Loucy (cell line): ENCODE measurements around the gene SRD5A1.

ENCODE experiments used
- H2AFZ ChIP-seq: fragments of 200-600 bp; sonication (generic); 2 replicates; pipeline ENCODE4 v1.6.0; 2016; ENCODE audit warnings: antibody characterized with exemption, mild to moderate bottlenecking, low read length, moderate library complexity
- H3F3A ChIP-seq: fragments of 200-600 bp; 2 replicates; pipeline ENCODE4 v1.6.0; 2016; ENCODE audit warnings: antibody characterized with exemption, low read depth, mild to moderate bottlenecking
- H3K27me3 ChIP-seq: fragments of 200-600 bp; sonication (generic); 2 replicates; pipeline ENCODE4 v1.6.1; 2014; ENCODE audit warnings: low read length, mild to moderate bottlenecking; ENCODE audit not compliant: insufficient read depth, poor library complexity, severe bottlenecking
- H3K36me3 ChIP-seq: fragments of 200-600 bp; sonication (generic); 2 replicates; pipeline ENCODE4 v1.6.1; 2016; ENCODE audit warnings: low read length; ENCODE audit not compliant: insufficient read depth
- H3K4me1 ChIP-seq: fragments of 200-600 bp; sonication (generic); 2 replicates; pipeline ENCODE4 v1.5.1; 2014; ENCODE audit warnings: low read length, mild to moderate bottlenecking; ENCODE audit not compliant: insufficient read depth, poor library complexity, severe bottlenecking
- H3K4me2 ChIP-seq: fragments of 200-600 bp; sonication (generic); 2 replicates; pipeline ENCODE4 v1.6.0; 2014; ENCODE audit warnings: antibody characterized with exemption, low read length, low read depth, mild to moderate bottlenecking; ENCODE audit not compliant: poor library complexity, severe bottlenecking
- H3K4me3 ChIP-seq: fragments of 200-600 bp; sonication (generic); 2 replicates; pipeline ENCODE4 v1.5.1; 2014; ENCODE audit warnings: low read length, mild to moderate bottlenecking, mixed read lengths; ENCODE audit not compliant: poor library complexity, severe bottlenecking
- H3K79me2 ChIP-seq: fragments of 200-600 bp; sonication (generic); 2 replicates; pipeline ENCODE4 v1.6.1; 2014; ENCODE audit warnings: low read length; ENCODE audit not compliant: insufficient read depth
- H3K9ac ChIP-seq: fragments of 200-600 bp; sonication (generic); 2 replicates; pipeline ENCODE4 v1.6.0; 2014; ENCODE audit warnings: mild to moderate bottlenecking, low read depth, low read length, moderate library complexity; ENCODE audit not compliant: poor library complexity, severe bottlenecking
- H3K9me2 ChIP-seq: fragments of 200-600 bp; sonication (generic); replicated peaks from 2 replicates; pipeline ENCODE4 v1.6.1; 2016; ENCODE audit warnings: low read depth, low read length, mixed read lengths
- H3K9me3 ChIP-seq: fragments of 200-600 bp; sonication (generic); 2 replicates; pipeline ENCODE4 v1.6.1; 2014; ENCODE audit warnings: mild to moderate bottlenecking, antibody characterized with exemption, low read length, low read depth; ENCODE audit not compliant: insufficient read depth
- H4K20me1 ChIP-seq: fragments of 200-600 bp; sonication (generic); 2 replicates; pipeline ENCODE4 v1.6.0; 2014; ENCODE audit warnings: antibody characterized with exemption, low read length, mild to moderate bottlenecking; ENCODE audit not compliant: insufficient read depth, poor library complexity, severe bottlenecking
- EZH2phosphoT487 ChIP-seq: fragments of 200-600 bp; IDR thresholded peaks from 2 replicates; pipeline ENCODE4 v1.6.1; 2018; ENCODE audit warnings: antibody characterized with exemption, mild to moderate bottlenecking, moderate library complexity, borderline replicate concordance
- TF ChIP-seq, protein P1 (sequence below): fragments of 200-600 bp; sonication (generic); conservative IDR thresholded peaks from 2 replicates; pipeline ENCODE4 v1.5.1; 2014; ENCODE audit warnings: mild to moderate bottlenecking, antibody characterized with exemption, low read length

The SRD5A1 gene

DNA sequence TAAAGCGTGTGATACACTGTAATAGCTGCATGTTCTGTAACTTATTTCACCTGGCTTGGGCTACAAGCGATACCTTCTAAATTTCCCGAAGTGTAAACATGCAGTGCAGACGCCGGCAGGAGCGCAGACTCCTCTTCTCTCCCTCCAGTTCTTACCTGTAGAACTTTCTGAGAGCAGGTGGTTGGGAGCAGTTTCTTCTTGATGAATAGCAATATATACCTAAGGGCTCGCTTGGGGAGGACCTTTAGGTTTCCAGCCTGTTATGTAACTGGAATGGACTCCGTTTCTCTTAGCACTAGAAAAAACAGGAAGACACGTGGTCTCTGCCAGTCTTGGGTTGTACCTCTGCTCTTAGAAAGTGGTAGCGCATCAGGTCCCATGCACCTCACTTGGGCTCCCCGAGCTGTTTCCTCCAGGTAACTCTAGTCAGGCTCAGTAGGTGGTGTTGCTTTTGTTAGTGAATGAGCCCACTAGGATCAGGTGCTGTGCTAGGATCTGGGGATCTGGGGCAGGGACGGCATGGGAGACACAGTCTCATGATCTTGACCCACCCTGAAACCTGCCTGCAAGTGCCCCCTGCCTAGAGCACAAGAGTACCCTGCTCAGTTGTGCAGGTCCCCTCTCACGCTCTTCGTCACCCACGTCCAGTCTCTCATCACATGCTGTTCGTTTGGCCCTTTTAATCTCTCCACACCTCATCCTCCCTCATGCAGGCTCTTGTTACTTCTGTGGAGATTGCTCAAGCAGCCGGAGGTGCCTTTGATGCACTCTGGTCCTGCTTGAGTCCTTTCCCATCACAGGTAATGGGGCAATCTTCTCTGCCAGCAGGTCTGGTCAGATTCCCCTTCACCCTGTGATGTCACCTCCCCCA is 82.8 kb downstream of the SRD5A1 start:
- TF ChIP-seq, protein P1, sequence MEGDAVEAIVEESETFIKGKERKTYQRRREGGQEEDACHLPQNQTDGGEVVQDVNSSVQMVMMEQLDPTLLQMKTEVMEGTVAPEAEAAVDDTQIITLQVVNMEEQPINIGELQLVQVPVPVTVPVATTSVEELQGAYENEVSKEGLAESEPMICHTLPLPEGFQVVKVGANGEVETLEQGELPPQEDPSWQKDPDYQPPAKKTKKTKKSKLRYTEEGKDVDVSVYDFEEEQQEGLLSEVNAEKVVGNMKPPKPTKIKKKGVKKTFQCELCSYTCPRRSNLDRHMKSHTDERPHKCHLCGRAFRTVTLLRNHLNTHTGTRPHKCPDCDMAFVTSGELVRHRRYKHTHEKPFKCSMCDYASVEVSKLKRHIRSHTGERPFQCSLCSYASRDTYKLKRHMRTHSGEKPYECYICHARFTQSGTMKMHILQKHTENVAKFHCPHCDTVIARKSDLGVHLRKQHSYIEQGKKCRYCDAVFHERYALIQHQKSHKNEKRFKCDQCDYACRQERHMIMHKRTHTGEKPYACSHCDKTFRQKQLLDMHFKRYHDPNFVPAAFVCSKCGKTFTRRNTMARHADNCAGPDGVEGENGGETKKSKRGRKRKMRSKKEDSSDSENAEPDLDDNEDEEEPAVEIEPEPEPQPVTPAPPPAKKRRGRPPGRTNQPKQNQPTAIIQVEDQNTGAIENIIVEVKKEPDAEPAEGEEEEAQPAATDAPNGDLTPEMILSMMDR = no peak
- TF ChIP-seq EZH2phosphoT487 = no peak
- Histone ChIP-seq H3K9me2 (no peaks in the 10 kb centered on the region), H3K79me2 (peaks cover 69% of the 10 kb centered on the region), H3F3A (no peaks in the 10 kb centered on the region; the same call in 1 of the 2 replicates), H2AFZ (no peak overlapping the region), H3K4me1 (peaks cover 52% of the 10 kb centered on the region), H3K9ac (peak overlapping the region; percentile 75), H4K20me1 (peaks cover 66% of the 10 kb centered on the region), H3K36me3 (peaks cover 11% of the 10 kb centered on the region; the same call in 1 of the 2 replicates), H3K9me3 (no peaks in the 10 kb centered on the region), H3K27me3 (no peaks in the 10 kb centered on the region), H3K4me2 (peak overlapping the region; percentile 98), H3K4me3 (peak overlapping the region; percentile 93)

DNA sequence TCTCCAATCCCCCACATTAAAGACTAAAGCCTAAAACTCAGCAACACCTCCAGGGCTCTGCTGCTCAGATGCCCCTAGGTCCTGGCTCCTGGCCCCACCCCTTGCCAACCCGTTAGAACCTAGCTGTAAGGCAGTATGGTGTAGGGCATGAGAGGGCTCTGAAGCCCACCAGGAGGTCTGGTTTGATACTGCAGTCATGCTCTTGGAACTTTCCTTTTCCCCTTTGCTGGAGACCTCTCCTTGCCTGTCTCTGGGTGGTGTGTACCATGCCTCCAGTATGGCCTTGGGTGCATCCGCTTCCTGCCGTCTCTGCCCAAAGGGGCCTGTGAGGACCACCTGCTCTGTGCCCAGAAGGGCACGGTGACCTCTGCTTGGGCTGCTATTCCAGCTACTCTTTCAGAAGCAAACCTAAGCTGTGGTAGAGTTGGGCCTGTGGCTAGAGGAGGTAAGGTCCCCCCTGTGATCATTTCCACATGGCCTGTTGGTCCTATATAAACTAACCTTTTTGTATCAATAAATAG is 83.4 kb downstream of the SRD5A1 start:
- Histone ChIP-seq H4K20me1 (peaks cover 73% of the 10 kb centered on the region), H3K36me3 (peaks cover 11% of the 10 kb centered on the region; the same call in 1 of the 2 replicates), H3F3A (no peaks in the 10 kb centered on the region; the same call in 1 of the 2 replicates), H3K27me3 (no peaks in the 10 kb centered on the region), H3K9ac (peak overlapping the region; percentile 75), H3K9me3 (no peaks in the 10 kb centered on the region), H3K4me2 (peak overlapping the region; percentile 98), H3K9me2 (no peaks in the 10 kb centered on the region), H3K79me2 (peaks cover 76% of the 10 kb centered on the region), H3K4me1 (peaks cover 56% of the 10 kb centered on the region), H2AFZ (no peak overlapping the region), H3K4me3 (peak overlapping the region; percentile 93)
- TF ChIP-seq, protein P1 = no peak
- TF ChIP-seq EZH2phosphoT487 = no peak

DNA sequence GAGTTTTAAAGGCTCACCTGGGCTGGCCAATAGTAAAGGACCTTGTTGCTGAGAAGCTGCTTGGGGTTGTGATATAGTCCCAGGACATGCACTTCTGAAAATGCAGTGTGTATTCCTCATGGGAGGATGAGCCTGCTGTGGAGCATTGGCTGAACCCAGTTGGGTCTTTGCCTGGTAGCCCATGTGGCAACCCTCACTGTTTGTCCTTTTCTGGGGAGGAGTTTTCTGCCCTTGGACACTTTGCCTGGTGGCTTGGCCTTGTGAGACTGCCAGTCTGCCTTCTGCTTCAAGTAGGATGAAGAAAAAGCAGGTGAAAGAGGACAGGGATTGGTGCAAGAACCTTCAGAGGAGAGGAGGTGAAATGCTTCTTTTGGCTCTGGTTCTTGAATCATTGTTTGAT is 84.0 kb downstream of the SRD5A1 start:
- Histone ChIP-seq H3K36me3 (peaks cover 11% of the 10 kb centered on the region; the same call in 1 of the 2 replicates), H3F3A (no peaks in the 10 kb centered on the region; the same call in 1 of the 2 replicates), H3K4me3 (peak overlapping the region; percentile 93), H4K20me1 (peaks cover 79% of the 10 kb centered on the region), H3K4me1 (peaks cover 62% of the 10 kb centered on the region), H3K9ac (peak overlapping the region; percentile 75), H3K4me2 (peak overlapping the region; percentile 98), H3K79me2 (peaks cover 82% of the 10 kb centered on the region), H3K27me3 (no peaks in the 10 kb centered on the region), H2AFZ (no peak overlapping the region), H3K9me3 (no peaks in the 10 kb centered on the region), H3K9me2 (no peaks in the 10 kb centered on the region)
- no peak for TF ChIP-seq EZH2phosphoT487
- TF ChIP-seq, protein P1 = no peak
